SK-N-SH treated with all-trans-retinoic acid at 6 μM for 48 hours (cell line): ENCODE data around the gene DIPK2B.

Experiments used
- ARNTL ChIP-seq: fragments of 450-650 bp; formaldehyde crosslinking; IDR thresholded peaks from 2 replicates; pipeline ENCODE4 v1.5.0; 2020; ENCODE audit warnings: low read depth, mild to moderate bottlenecking, moderate library complexity, borderline replicate concordance
- BACH2 ChIP-seq: fragments of 250-450 bp; sonication (Bioruptor Pico); IDR thresholded peaks from 2 replicates; pipeline ENCODE4 v1.9.0; 2021; ENCODE audit warnings: mild to moderate bottlenecking, borderline replicate concordance
- CREB5 ChIP-seq: fragments of 250-450 bp; sonication (Bioruptor Pico); IDR thresholded peaks from 2 replicates; pipeline ENCODE4 v1.5.1; 2020; ENCODE audit warnings: low read depth, mild to moderate bottlenecking, moderate library complexity
- CSRNP3 ChIP-seq: fragments of 250-450 bp; sonication (Bioruptor Pico); IDR thresholded peaks from 2 replicates; pipeline ENCODE4 v1.5.1; 2021; ENCODE audit warnings: mild to moderate bottlenecking, moderate library complexity
- OSR1 ChIP-seq: fragments of 250-450 bp; sonication (Bioruptor Pico); IDR thresholded peaks from 2 replicates; pipeline ENCODE4 v1.8.0; 2022; ENCODE audit warnings: moderate library complexity, mild to moderate bottlenecking, inconsistent platforms
- PATZ1 ChIP-seq: fragments of 250-450 bp; sonication (Bioruptor Pico); IDR thresholded peaks from 2 replicates; pipeline ENCODE4 v1.8.0; 2020; ENCODE audit warnings: mild to moderate bottlenecking, moderate library complexity, borderline replicate concordance
- RARB ChIP-seq: fragments of 250-450 bp; sonication (Bioruptor Pico); IDR thresholded peaks from 2 replicates; pipeline ENCODE4 v1.8.0; 2021; ENCODE audit warnings: mild to moderate bottlenecking, moderate library complexity
- SNAI2 ChIP-seq: fragments of 250-450 bp; sonication (Bioruptor Pico); IDR thresholded peaks from 2 replicates; pipeline ENCODE4 v1.5.0; 2020; ENCODE audit warnings: mild to moderate bottlenecking, moderate library complexity
- TCF4 ChIP-seq: fragments of 250-450 bp; sonication (Bioruptor Pico); IDR thresholded peaks from 2 replicates; pipeline ENCODE4 v1.8.0; 2021; ENCODE audit warnings: mild to moderate bottlenecking, moderate library complexity, borderline replicate concordance
- TOX ChIP-seq: fragments of 250-450 bp; sonication (Bioruptor Pico); IDR thresholded peaks from 2 replicates; pipeline ENCODE4 v1.8.0; 2021; ENCODE audit warnings: mild to moderate bottlenecking, moderate library complexity, borderline replicate concordance
- ZC3H10 ChIP-seq: fragments of 250-450 bp; sonication (Bioruptor Pico); IDR thresholded peaks from 2 replicates; pipeline ENCODE4 v1.5.1; 2021; ENCODE audit warnings: mild to moderate bottlenecking, moderate library complexity
- ZFP3 ChIP-seq: fragments of 250-450 bp; sonication (Bioruptor Pico); IDR thresholded peaks from 2 replicates; pipeline ENCODE4 v1.5.0; 2020; ENCODE audit warnings: mild to moderate bottlenecking, moderate library complexity
- ZFP30 ChIP-seq: fragments of 450-650 bp; formaldehyde crosslinking; IDR thresholded peaks from 2 replicates; pipeline ENCODE4 v1.5.0; 2022; ENCODE audit warnings: mild to moderate bottlenecking, moderate library complexity
- ZNF8 ChIP-seq: fragments of 450-650 bp; formaldehyde crosslinking; IDR thresholded peaks from 2 replicates; pipeline ENCODE4 v1.5.0; 2020; ENCODE audit warnings: mild to moderate bottlenecking, moderate library complexity

- no peak for TF ChIP-seq SNAI2
- no peak for TF ChIP-seq PATZ1
- no peak for TF ChIP-seq ZFP3 (CRISPR knock-in tag)
- no peak for TF ChIP-seq OSR1 (CRISPR knock-in tag)
- no peak for TF ChIP-seq TCF4 (CRISPR knock-in tag)
- no peak for TF ChIP-seq ZC3H10
- TF ChIP-seq CSRNP3 (CRISPR knock-in tag), result no peak
- TF ChIP-seq CREB5 (CRISPR knock-in tag), result no peak
- no peak for TF ChIP-seq ZFP30 (CRISPR knock-in tag)
- TF ChIP-seq ARNTL (CRISPR knock-in tag), result no peak
- TF ChIP-seq RARB, result no peak
- no peak for TF ChIP-seq BACH2 (CRISPR knock-in tag)
- no peak for TF ChIP-seq TOX (CRISPR knock-in tag)
- TF ChIP-seq ZNF8, result no peak
Observed at GRCh38 chrX:45230410-45230809, 29.7 kb upstream of the DIPK2B start.
